MM.1S (cell line): ENCODE results near the gene MRPL20.

Source experiments
- CTCF ChIP-seq: fragments of 300-600 bp; sonication (generic); IDR thresholded peaks from 2 replicates; pipeline ENCODE4 v1.5.1; 2016; ENCODE audit warnings: antibody characterized with exemption, low read length, mixed read lengths
- EZH2 ChIP-seq: fragments of 300-600 bp; sonication (generic); optimal IDR thresholded peaks from 2 replicates; pipeline ENCODE3; 2017; ENCODE audit warnings: low read depth, mild to moderate bottlenecking, antibody characterized with exemption, low read length, mixed read lengths
- EZH2phosphoT487 ChIP-seq: fragments of 300-600 bp; sonication (generic); IDR thresholded peaks from 2 replicates; pipeline ENCODE4 v1.6.1; 2018; ENCODE audit warnings: antibody characterized with exemption, low read length

- TF ChIP-seq CTCF (no peak), EZH2 (no peak), EZH2phosphoT487 (no peak)
These were observed 42.8 kb downstream of the MRPL20 start for GRCh38 chr1:1364266-1364665.
